Keratinocyte (primary cell): ENCODE data around the gene ZNF438.

Experiments
- EZH2 ChIP-seq: IDR thresholded peaks from one replicate; pipeline ENCODE4 v1.6.1; 2012; ENCODE audit warnings: inconsistent platforms, mild to moderate bottlenecking, low read length, moderate library complexity
- TF ChIP-seq, protein P1 (sequence below), 3 experiments: IDR thresholded peaks in 1 of 3; conservative IDR thresholded peaks in 1 of 3; optimal IDR thresholded peaks in 1 of 3; 2 replicates in 2 of 3; 3 replicates in 1 of 3; pipeline versions ENCODE3 to v1.5.1; 2011; ENCODE audit warnings: low read length in 3 of 3, mild to moderate bottlenecking in 3 of 3, moderate library complexity in 2 of 3, control low read depth in 1 of 3, inconsistent platforms in 1 of 3; ENCODE audit not compliant: insufficient read depth in 2 of 3; ENCODE audit errors: extremely low read depth in 1 of 3

DNA sequence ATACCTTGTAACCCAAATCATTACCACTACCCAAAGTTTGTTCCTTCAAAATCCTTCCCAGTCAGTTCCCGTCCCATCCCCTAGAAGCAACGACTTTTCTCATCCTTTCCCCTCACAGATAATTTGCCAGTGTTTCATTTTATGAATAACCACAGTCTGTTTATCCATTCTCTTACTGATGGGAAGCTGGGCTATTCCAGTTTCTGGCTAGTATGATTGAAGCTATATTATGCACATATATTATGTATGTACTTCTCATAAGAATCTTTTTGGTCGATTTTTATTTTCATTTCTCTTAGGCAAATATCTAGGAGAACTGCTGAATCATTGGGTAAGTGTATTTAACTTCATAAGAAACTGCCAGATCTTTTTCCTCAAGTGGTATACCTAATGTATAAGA lies 114.6 kb downstream of the ZNF438 start:
- TF ChIP-seq, protein P1, sequence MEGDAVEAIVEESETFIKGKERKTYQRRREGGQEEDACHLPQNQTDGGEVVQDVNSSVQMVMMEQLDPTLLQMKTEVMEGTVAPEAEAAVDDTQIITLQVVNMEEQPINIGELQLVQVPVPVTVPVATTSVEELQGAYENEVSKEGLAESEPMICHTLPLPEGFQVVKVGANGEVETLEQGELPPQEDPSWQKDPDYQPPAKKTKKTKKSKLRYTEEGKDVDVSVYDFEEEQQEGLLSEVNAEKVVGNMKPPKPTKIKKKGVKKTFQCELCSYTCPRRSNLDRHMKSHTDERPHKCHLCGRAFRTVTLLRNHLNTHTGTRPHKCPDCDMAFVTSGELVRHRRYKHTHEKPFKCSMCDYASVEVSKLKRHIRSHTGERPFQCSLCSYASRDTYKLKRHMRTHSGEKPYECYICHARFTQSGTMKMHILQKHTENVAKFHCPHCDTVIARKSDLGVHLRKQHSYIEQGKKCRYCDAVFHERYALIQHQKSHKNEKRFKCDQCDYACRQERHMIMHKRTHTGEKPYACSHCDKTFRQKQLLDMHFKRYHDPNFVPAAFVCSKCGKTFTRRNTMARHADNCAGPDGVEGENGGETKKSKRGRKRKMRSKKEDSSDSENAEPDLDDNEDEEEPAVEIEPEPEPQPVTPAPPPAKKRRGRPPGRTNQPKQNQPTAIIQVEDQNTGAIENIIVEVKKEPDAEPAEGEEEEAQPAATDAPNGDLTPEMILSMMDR (optimal IDR thresholded peaks at IDR 0.05 in 1 of 3, IDR thresholded peaks at IDR 0.05 in 1 of 3, conservative IDR thresholded peaks at IDR 0.05 in 1 of 3; ENCODE audit: extremely low read depth in 1 of 3, insufficient read depth in 2 of 3, low read length in 3 of 3): no peak
- no peak for TF ChIP-seq EZH2
